ENCODE measurements around the gene LARGE1.

Gene LARGE1

DNA sequence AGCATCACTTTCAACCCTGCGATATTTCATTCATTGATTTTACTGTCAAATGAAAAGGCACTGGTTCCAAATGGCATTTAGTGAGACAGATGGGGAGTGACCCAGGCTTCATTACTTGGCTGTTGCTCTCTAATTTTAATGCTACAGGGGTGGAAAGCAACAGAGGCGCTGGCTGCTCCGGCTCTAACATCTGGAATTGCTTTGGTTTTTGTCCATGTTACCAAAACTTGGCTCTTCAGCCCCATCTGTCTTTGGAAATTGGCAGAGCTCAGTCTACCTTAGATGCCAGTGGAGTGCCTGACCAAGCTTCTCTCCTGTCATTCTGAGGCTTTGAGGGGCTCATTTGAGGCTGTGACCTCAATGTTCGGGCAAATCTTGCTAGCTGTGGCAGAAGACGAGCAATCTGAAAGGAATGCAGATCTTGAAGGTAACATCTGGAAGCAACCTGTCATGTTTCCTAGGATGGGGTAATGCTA, 452.6 kb downstream of the LARGE1 start:
- TF ChIP-seq GABPA (IDR thresholded peaks at IDR 0.05; ENCODE audit: low read depth) (no peak), SPI1 (IDR thresholded peaks at IDR 0.05; ENCODE audit: borderline replicate concordance, low read depth) (no peak), POLR2AphosphoS5 (IDR thresholded peaks at IDR 0.05; ENCODE audit: low read depth) (no peak)
- TF ChIP-seq, protein P1, sequence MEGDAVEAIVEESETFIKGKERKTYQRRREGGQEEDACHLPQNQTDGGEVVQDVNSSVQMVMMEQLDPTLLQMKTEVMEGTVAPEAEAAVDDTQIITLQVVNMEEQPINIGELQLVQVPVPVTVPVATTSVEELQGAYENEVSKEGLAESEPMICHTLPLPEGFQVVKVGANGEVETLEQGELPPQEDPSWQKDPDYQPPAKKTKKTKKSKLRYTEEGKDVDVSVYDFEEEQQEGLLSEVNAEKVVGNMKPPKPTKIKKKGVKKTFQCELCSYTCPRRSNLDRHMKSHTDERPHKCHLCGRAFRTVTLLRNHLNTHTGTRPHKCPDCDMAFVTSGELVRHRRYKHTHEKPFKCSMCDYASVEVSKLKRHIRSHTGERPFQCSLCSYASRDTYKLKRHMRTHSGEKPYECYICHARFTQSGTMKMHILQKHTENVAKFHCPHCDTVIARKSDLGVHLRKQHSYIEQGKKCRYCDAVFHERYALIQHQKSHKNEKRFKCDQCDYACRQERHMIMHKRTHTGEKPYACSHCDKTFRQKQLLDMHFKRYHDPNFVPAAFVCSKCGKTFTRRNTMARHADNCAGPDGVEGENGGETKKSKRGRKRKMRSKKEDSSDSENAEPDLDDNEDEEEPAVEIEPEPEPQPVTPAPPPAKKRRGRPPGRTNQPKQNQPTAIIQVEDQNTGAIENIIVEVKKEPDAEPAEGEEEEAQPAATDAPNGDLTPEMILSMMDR (IDR thresholded peaks at IDR 0.05; ENCODE audit: insufficient read depth, low read length), result no peak
- TF ChIP-seq, protein P2, sequence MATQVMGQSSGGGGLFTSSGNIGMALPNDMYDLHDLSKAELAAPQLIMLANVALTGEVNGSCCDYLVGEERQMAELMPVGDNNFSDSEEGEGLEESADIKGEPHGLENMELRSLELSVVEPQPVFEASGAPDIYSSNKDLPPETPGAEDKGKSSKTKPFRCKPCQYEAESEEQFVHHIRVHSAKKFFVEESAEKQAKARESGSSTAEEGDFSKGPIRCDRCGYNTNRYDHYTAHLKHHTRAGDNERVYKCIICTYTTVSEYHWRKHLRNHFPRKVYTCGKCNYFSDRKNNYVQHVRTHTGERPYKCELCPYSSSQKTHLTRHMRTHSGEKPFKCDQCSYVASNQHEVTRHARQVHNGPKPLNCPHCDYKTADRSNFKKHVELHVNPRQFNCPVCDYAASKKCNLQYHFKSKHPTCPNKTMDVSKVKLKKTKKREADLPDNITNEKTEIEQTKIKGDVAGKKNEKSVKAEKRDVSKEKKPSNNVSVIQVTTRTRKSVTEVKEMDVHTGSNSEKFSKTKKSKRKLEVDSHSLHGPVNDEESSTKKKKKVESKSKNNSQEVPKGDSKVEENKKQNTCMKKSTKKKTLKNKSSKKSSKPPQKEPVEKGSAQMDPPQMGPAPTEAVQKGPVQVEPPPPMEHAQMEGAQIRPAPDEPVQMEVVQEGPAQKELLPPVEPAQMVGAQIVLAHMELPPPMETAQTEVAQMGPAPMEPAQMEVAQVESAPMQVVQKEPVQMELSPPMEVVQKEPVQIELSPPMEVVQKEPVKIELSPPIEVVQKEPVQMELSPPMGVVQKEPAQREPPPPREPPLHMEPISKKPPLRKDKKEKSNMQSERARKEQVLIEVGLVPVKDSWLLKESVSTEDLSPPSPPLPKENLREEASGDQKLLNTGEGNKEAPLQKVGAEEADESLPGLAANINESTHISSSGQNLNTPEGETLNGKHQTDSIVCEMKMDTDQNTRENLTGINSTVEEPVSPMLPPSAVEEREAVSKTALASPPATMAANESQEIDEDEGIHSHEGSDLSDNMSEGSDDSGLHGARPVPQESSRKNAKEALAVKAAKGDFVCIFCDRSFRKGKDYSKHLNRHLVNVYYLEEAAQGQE (IDR thresholded peaks at IDR 0.05; ENCODE audit: insufficient replicate concordance, low read depth), result no peak
- Histone ChIP-seq H3K27me3 (ENCODE audit: insufficient read depth, poor library complexity, severe bottlenecking) (no peaks in the 10 kb centered on the region), H3K27ac (replicated peaks) (no peak overlapping the region), H3K4me3 (replicated peaks; ENCODE audit: insufficient read depth, low read length) (no peak overlapping the region)
- DNase-seq (ENCODE audit: low read depth in 1 of 2, low spot score in 1 of 2), result no peak

DNA sequence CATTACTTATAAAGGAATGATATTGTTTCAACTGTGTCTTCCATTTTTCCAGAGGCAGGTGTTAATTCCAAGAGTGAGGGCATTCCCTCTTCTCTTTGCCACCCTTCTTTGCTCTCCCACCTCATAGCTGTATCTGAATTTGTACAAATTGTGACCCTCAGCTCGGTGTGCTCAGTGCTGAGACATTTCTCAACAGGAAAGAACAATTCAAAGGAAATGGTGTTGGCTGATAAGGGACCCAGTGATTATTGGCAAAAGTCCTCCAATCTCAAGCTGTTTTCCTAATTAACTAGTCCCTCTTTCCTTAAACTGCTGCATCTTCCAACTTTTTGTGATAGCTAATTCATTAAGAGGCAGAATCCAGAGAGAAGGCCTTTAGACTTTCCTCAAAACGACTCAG, 453.2 kb downstream of the LARGE1 start:
- H3K27me3 ChIP-seq (ENCODE audit: insufficient read depth, poor library complexity, severe bottlenecking), result no peaks in the 10 kb centered on the region
- TF ChIP-seq, protein P2 (IDR thresholded peaks at IDR 0.05; ENCODE audit: insufficient replicate concordance, low read depth), result no peak
- no peak for TF ChIP-seq SPI1 (IDR thresholded peaks at IDR 0.05; ENCODE audit: borderline replicate concordance, low read depth)
- TF ChIP-seq GABPA (IDR thresholded peaks at IDR 0.05; ENCODE audit: low read depth), result no peak
- TF ChIP-seq POLR2AphosphoS5 (IDR thresholded peaks at IDR 0.05; ENCODE audit: low read depth), result no peak
- TF ChIP-seq, protein P1 (IDR thresholded peaks at IDR 0.05; ENCODE audit: insufficient read depth, low read length), result no peak
- no peak for DNase-seq (ENCODE audit: low read depth in 1 of 2, low spot score in 1 of 2)
- H3K27ac ChIP-seq (replicated peaks), result no peak overlapping the region
- no peak overlapping the region for H3K4me3 ChIP-seq (replicated peaks; ENCODE audit: insufficient read depth, low read length)

DNA sequence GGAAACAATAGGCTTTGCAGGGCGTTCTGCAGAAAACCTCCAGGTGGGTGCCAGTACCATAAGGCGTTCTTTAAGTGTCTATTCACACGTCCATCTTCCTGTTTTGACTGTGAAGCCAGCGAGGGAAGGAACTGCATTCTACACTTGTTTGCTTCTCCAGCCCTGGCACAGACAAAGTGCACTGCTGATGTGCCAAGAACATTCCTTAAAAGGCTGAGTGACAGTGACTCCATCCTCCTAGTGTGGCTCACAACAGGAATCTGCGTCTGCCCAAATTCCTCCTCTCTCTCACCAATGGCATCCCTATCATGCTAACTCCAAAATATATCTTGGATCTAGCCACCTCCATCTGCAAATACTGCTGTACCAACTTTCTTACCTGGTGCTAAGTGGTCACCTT, 454.7 kb downstream of the LARGE1 start:
- H3K27me3 ChIP-seq (ENCODE audit: insufficient read depth, poor library complexity, severe bottlenecking), result no peaks in the 10 kb centered on the region
- no peak overlapping the region for H3K27ac ChIP-seq (replicated peaks)
- no peak overlapping the region for H3K4me3 ChIP-seq (replicated peaks; ENCODE audit: insufficient read depth, low read length)
- no peak for DNase-seq (ENCODE audit: low read depth in 1 of 2, low spot score in 1 of 2)
- TF ChIP-seq, protein P1 (IDR thresholded peaks at IDR 0.05; ENCODE audit: insufficient read depth, low read length), result no peak
- TF ChIP-seq, protein P2 (IDR thresholded peaks at IDR 0.05; ENCODE audit: insufficient replicate concordance, low read depth), result no peak
- TF ChIP-seq POLR2AphosphoS5 (IDR thresholded peaks at IDR 0.05; ENCODE audit: low read depth) (no peak), SPI1 (IDR thresholded peaks at IDR 0.05; ENCODE audit: borderline replicate concordance, low read depth) (no peak)
